Activated CD4-positive, alpha-beta T cell treated with anti-CD3 and anti-CD28 coated beads, Interleukin-2, amount 50 U/mL, for 48 hours (primary cell): ENCODE data around the gene SLC22A16.

ENCODE experiments used
- DNase-seq, 2 experiments: peaks; one replicate each; pipeline ENCODE4 v3.0.0-alpha.2; 2020

Gene SLC22A16

DNA sequence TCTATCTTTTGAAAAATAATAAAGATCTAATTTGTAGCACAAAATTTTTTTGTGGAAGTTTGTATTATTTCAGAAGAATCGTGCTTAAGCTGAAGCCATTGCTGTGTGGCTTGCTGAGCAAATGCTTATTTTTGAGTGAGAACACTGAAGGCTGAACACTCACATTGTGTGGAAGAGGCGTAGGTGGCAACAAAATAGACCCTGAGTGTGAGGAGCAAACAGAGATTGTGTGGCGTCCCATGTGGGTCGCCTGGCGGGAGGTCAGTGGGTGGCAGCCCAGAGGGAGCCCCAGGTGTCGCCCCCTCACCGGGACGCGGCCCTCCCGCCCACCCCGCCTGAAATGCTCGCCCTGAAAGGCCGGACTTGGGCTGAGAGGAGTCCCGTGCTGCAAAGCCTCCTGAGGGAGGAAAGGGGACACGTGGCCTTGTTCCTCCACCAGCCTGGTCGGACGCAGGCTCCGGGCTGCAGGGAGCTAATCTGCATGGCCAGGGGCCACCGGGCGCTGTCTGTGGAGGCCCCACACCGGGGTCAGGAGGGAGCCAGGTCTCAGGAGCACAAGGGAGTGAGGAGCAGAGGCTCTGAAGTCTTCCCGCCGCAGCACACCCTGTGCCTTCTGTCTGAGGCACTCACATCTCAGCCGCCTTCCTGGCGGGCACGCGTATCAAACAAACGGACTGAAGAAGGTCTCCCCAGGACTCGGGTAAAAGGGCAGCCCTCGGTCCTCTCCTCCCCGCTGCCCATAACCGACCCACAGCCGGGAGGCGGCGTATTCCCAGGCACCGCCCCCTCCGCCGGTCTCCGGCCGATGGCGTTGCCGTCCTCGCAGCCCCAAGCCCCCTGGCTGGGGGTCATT, 77.0 kb downstream of the SLC22A16 start:
- DNase-seq: no peak

DNA sequence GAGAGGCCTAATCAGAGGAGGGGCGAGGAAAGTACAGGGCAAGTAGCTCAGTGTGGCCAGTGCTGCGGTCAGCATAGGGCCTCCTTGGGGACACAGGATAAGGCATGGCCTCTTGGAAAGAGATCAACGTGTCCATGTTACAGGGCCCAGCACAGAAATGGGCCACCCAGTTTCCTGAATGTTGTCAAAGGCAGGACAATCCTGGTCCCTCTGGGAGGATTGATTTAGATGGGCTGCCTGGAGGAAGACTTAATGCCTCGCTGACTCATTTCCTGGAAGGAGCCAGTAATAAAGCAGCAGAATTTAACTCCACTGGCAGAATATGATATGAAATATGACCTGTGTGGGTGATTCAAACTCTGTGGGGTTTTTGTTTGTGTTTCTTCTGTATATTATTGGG, 77.6 kb downstream of the SLC22A16 start:
- DNase-seq: no peak

DNA sequence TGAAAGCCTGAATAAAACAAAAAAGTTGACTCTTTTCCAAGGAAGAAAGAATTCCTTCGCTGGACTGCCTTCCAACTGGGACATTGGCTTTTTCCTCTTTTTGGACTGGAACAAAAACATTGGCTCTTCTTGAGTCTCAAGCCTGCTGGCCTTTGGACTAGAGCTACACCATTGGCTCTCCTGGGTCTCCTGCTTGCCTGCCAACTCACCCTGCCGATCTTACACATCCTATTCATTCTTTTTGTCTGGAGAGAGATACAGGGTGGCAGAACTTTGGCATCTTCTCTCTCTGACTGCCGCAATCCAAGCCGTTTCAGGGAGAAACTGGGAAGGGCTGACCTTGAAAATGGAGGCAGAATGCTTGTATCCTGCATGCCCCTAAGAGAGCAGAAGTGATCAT, 81.2 kb downstream of the SLC22A16 start:
- DNase-seq: no peak

- DNase-seq: no peak
These were observed 82.0 kb downstream of the SLC22A16 start for GRCh38 chr6:110394409-110394808.

GRCh38 chr6:110392727-110393126, 83.7 kb downstream of the SLC22A16 start:
- DNase-seq: no peak

GRCh38 chr6:110390404-110390803, 86.0 kb downstream of the SLC22A16 start:
- DNase-seq: no peak

GRCh38 chr6:110389689-110390382, 86.6 kb downstream of the SLC22A16 start:
- DNase-seq: no peak

DNA sequence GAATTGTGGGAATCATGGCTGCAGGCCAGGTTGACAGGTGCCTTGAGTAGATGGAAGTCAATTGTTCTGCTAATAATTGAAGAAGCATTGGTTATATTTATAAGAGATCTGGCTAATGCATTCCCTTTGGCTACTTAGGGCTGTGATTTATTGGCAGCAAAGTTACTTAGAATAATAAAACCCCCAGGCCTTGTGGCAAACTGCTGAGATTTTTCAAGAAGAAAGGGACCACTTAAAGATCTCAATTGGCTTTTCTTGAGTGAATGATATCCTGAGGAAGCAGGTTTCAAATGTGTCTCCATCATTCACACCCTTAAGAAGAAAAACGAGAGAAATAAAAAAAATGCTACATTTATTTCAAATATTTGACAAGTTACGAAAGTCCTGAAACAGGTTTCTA, 88.4 kb downstream of the SLC22A16 start:
- no peak for DNase-seq

- no peak for DNase-seq
These were observed 91.0 kb downstream of the SLC22A16 start for GRCh38 chr6:110385458-110385863.

GRCh38 chr6:110378552-110378951, 97.9 kb downstream of the SLC22A16 start:
- DNase-seq: no peak
